Effector memory CD4-positive, alpha-beta T cell (primary cell): Measurements from ENCODE around the gene FAM76B.

ENCODE experiments used
- DNase-seq, 3 donors: peaks; one replicate each; pipeline ENCODE4 v3.0.0-alpha.2; 2020
- H3K27ac ChIP-seq: 2 replicates; pipeline ENCODE4 v1.7.0; 2013; ENCODE audit warnings: mild to moderate bottlenecking, low read length, moderate library complexity; ENCODE audit not compliant: insufficient read depth, poor library complexity, severe bottlenecking
- H3K27me3 ChIP-seq: replicated peaks from 2 replicates; pipeline ENCODE4 v1.7.0; 2013; ENCODE audit warnings: mild to moderate bottlenecking, low read length; ENCODE audit not compliant: insufficient read depth, control insufficient read depth, poor library complexity, severe bottlenecking
- H3K36me3 ChIP-seq: 2 replicates; pipeline ENCODE4 v1.7.0; 2013; ENCODE audit warnings: mild to moderate bottlenecking, low read length, moderate library complexity; ENCODE audit not compliant: control insufficient read depth, insufficient read depth
- H3K4me1 ChIP-seq: 2 replicates; pipeline ENCODE4 v1.7.0; 2013; ENCODE audit warnings: low read length, mild to moderate bottlenecking; ENCODE audit not compliant: control insufficient read depth, insufficient read depth, poor library complexity, severe bottlenecking
- H3K4me3 ChIP-seq: 2 replicates; pipeline ENCODE4 v1.7.0; 2013; ENCODE audit warnings: low read length, low read depth, mild to moderate bottlenecking; ENCODE audit not compliant: insufficient read depth, poor library complexity, severe bottlenecking
- H3K9me3 ChIP-seq: 2 replicates; pipeline ENCODE4 v1.7.0; 2013; ENCODE audit warnings: mild to moderate bottlenecking, low read length, moderate library complexity; ENCODE audit not compliant: control insufficient read depth

The FAM76B gene

GRCh38 chr11:95776859-95777258 is 12.7 kb downstream of the FAM76B start:
- Histone ChIP-seq H3K4me1 (no peaks in the 10 kb centered on the region), H3K36me3 (peaks cover 55% of the 10 kb centered on the region)

GRCh38 chr11:95768521-95768920 is 21.1 kb downstream of the FAM76B start:
- no peaks in the 10 kb centered on the region for H3K4me1 ChIP-seq
- DNase-seq = no peak
- H3K9me3 ChIP-seq = no peaks in the 10 kb centered on the region
- no peaks in the 10 kb centered on the region for H3K27me3 ChIP-seq
- H3K4me3 ChIP-seq = no peak overlapping the region
- no peak overlapping the region for H3K27ac ChIP-seq
- peaks cover 13% of the 10 kb centered on the region for H3K36me3 ChIP-seq

More at GRCh38 chr11:95776859-95777258, 12.7 kb downstream of the FAM76B start:
- Histone ChIP-seq H3K27me3 (no peaks in the 10 kb centered on the region), H3K27ac (no peak overlapping the region), H3K9me3 (no peaks in the 10 kb centered on the region), H3K4me3 (no peak overlapping the region)
- DNase-seq = no peak

- no peaks in the 10 kb centered on the region for H3K27me3 ChIP-seq
- H3K27ac ChIP-seq = no peak overlapping the region
- no peaks in the 10 kb centered on the region for H3K9me3 ChIP-seq
- H3K4me1 ChIP-seq = no peaks in the 10 kb centered on the region
- no peak overlapping the region for H3K4me3 ChIP-seq
- H3K36me3 ChIP-seq = peaks cover 10% of the 10 kb centered on the region
- no peak for DNase-seq
These were observed 22.1 kb downstream of the FAM76B start for GRCh38 chr11:95767498-95767897.

- Histone ChIP-seq H3K4me1 (no peaks in the 10 kb centered on the region), H3K27ac (no peak overlapping the region), H3K36me3 (peaks cover 4% of the 10 kb centered on the region), H3K4me3 (no peak overlapping the region), H3K27me3 (no peaks in the 10 kb centered on the region), H3K9me3 (no peaks in the 10 kb centered on the region)
- no peak for DNase-seq
These were observed 22.9 kb downstream of the FAM76B start for GRCh38 chr11:95766701-95767100.

GRCh38 chr11:95764267-95764898 is 25.2 kb downstream of the FAM76B start:
- Histone ChIP-seq H3K9me3 (no peaks in the 10 kb centered on the region), H3K27ac (no peak overlapping the region), H3K4me3 (no peak overlapping the region), H3K27me3 (no peaks in the 10 kb centered on the region), H3K36me3 (no peaks in the 10 kb centered on the region), H3K4me1 (no peaks in the 10 kb centered on the region)
- no peak for DNase-seq

GRCh38 chr11:95762534-95762933 is 27.0 kb downstream of the FAM76B start:
- no peaks in the 10 kb centered on the region for H3K4me1 ChIP-seq
- no peaks in the 10 kb centered on the region for H3K36me3 ChIP-seq
- H3K27ac ChIP-seq = no peak overlapping the region
- no peaks in the 10 kb centered on the region for H3K9me3 ChIP-seq
- H3K27me3 ChIP-seq = no peaks in the 10 kb centered on the region
- DNase-seq = no peak
- H3K4me3 ChIP-seq = no peak overlapping the region

- DNase-seq = no peak
- Histone ChIP-seq H3K4me3 (no peak overlapping the region), H3K4me1 (no peaks in the 10 kb centered on the region), H3K9me3 (no peaks in the 10 kb centered on the region), H3K27ac (no peak overlapping the region), H3K36me3 (no peaks in the 10 kb centered on the region), H3K27me3 (no peaks in the 10 kb centered on the region)
These were observed 28.6 kb downstream of the FAM76B start for GRCh38 chr11:95760941-95761340.

GRCh38 chr11:95751515-95751914 is 38.1 kb downstream of the FAM76B start:
- Histone ChIP-seq H3K27ac (no peak overlapping the region), H3K36me3 (no peaks in the 10 kb centered on the region), H3K9me3 (no peaks in the 10 kb centered on the region), H3K4me3 (no peak overlapping the region), H3K27me3 (no peaks in the 10 kb centered on the region), H3K4me1 (no peaks in the 10 kb centered on the region)
- no peak for DNase-seq

- no peaks in the 10 kb centered on the region for H3K27me3 ChIP-seq
- H3K36me3 ChIP-seq = no peaks in the 10 kb centered on the region
- no peak overlapping the region for H3K27ac ChIP-seq
- no peaks in the 10 kb centered on the region for H3K9me3 ChIP-seq
- DNase-seq = no peak
- H3K4me1 ChIP-seq = no peaks in the 10 kb centered on the region
- H3K4me3 ChIP-seq = no peak overlapping the region
These were observed 39.5 kb downstream of the FAM76B start for GRCh38 chr11:95750101-95750500.

GRCh38 chr11:95739108-95739938 is 50.3 kb downstream of the FAM76B start:
- no peaks in the 10 kb centered on the region for H3K27me3 ChIP-seq
- DNase-seq = no peak
- no peaks in the 10 kb centered on the region for H3K9me3 ChIP-seq
- no peaks in the 10 kb centered on the region for H3K36me3 ChIP-seq
- no peak overlapping the region for H3K27ac ChIP-seq
- no peak overlapping the region for H3K4me3 ChIP-seq
- peaks cover under 1% of the 10 kb centered on the region for H3K4me1 ChIP-seq
